Posterior cingulate gyrus (tissue), 11 donors: Measurements from ENCODE around the gene SEMA5B.

Experiments
- DNase-seq, 10 donors: peaks; one replicate each; pipeline versions ENCODE4 v3.0.0 to v3.0.0-alpha.2; 2020 to 2021; ENCODE audit warnings: mixed read lengths in 3 of 10
- intact Hi-C: fragments of 100-400 bp; cut with DNase I; formaldehyde crosslinking; loops from one replicate; pipeline ENCODE4 v1.15.1; 2023

Gene SEMA5B

DNA sequence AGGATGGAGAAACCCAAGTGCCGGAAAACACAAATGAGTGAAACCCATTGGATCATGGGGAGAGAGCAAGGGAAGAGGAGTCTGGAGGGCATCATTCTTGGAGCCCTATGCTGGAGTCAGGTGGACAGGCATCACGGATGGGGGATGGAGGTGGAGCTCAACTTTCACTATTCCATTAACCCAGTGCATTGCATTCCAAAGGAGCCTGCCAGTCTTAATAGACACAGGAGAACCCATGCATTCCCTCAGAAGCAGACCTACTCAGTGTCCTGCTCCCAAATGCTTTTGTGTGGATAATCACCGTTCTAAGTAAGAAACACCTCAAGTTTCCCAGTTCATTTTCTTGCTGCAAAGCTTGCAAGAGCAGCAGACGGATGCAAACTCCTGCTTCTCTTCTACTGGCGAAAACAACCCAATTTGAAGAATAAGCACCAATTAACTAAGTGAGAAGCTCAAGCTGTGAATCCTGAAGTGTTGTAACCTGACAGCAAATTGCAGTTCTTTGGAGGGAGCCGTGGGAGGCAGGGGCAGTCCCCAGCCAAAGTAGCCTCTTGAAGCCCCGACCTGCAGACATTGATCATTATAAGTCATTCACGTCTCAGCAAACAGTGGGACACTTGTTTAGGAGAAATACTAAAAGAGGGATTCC is 25.3 kb downstream of the SEMA5B start:
- intact Hi-C loops: no loop called here
- DNase-seq: peak in 1 of 10 donors; percentile 24

DNA sequence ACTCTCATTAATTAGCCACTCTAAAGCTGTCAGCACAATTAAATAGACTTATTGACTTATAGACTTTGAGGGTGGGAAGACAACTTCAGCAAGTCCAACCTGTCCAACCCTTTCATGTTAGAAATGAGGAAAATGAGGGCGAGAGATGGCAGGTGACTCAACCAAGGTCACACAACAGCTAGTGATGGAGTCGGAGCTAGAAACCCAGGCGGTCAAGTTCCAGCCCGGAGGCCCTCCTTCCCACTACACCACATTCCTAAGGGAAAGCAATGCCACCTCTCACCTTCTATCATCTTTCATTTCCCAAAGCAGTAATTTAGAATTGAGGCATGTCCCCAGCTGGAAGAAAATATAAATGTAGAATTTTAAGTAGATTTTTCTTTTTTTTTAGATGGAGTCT is 28.7 kb downstream of the SEMA5B start:
- peak in 1 of 10 donors; percentile 2 for DNase-seq
- intact Hi-C loops: no loop called here

DNA sequence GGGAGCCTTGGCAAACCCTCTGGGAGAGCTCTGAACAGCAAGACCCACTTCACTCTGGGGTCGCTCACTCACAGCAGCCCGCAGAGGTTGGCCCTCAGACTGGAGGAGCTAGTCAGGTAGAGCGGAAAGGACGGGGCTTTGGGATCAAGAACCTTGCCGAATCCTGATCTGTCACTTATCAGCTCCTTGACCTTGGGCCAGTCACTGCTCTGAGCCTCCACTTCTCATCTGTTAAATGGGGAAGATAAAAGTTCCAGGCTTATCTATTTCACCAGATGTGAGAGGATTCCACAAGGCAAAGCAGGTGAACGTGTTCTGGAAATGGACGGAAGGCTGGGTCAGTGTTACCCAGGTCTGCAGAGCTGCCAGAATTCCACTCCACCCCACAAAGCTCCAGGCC is 29.4 kb downstream of the SEMA5B start:
- peak in 1 of 10 donors; percentile 47 for DNase-seq
- intact Hi-C loops: no loop called here

DNA sequence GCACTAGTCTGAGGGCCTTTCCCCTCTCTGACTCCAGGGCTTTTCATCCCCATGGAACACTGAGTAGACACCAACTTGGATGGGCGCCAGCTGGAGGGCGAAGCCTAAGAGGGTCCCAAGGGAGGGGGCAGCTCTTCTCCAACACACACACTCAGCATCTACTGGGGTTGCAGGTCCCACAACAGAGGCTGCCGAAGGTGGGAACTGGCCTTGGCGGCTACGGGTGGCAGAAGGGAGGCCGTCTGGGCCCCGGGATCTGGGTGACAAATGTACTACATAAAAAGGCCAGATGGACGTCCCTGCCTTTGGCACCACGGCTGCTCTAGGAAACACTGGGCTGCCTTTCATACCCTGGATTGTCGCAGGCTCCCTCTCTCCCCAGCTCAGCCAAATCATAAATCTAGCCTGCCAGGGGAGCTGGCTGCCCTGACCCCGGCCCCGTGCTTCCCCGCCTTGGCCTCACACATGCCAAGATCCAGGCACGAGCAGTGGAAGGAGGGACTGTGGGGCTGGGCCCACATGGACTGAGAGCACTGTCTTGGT is 31.5 kb downstream of the SEMA5B start:
- peak in 5 of 10 donors; percentile 23 to 81 (median 39) for DNase-seq
- intact Hi-C loops: no loop called here

DNA sequence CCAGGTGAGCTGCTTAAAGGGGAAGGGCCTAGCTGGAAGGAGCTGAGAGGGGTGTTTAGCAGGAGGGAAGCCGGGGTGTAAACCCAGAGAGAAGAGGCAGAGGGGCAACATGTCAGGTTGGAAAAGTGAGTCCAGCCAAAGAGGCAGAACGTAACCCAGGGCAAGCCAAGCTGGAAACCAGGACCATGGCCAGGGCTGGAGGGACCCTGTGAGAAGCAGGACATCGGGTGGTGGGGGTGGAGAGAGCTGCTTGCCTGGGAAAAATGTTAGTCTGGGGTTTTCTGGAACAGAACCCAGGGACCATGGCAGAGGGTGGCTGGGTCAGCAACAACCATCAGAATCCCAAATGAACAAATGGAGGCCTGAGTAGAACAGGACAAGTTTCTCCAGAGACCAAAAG is 32.6 kb downstream of the SEMA5B start:
- intact Hi-C loops: loop anchor here (5.0 kb wide), 1 partner anchor 32 kb away; the partner anchor contains the start of gene SEMA5B
- peak in 1 of 10 donors; percentile 77 for DNase-seq

DNA sequence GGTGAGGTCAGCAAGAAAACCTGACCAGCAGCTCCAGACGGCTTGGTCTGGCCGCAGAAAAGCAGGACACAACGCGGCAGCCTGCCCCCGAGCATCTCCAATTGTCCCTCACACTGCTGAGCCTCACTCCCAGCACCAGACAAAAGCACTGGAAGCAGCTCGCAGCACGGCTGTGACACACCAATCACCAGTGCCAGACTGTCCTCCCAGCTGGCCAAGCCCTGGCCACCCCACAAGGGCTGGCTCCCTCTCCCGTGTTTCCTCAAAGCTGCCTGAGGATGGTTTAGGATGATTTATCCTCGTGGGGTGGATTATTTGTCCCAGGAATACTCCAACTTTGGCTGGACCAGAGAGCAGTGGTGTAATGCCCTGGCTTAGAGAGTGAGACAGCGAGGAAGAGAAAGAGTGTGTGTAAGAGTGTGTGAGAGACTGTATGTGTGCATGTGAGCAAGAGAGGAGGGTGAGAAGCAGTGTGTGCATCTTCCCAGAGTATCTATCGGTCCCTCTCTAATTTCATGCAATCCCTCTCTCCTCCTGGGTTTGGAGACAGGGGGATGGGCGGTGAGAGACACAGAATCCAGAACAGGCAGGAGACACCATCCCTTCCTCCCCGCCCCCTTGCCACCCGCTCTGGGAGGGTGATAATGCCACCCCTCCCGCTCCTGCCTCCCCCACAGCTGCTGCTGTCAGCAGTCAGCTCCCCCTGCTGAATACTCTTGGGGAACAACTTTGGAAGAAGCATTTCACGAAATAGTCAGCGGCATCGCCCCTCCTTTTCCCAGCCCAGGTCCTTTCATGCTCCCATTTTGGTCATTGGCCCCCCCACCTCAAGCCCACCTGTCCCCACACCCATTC is 34.2 kb downstream of the SEMA5B start:
- intact Hi-C loops: loop anchor here (5.0 kb wide), 1 partner anchor 34 kb away; the partner anchor contains the start of gene SEMA5B
- DNase-seq: peak in 9 of 10 donors; percentile 47 to 93 (median 66)

DNA sequence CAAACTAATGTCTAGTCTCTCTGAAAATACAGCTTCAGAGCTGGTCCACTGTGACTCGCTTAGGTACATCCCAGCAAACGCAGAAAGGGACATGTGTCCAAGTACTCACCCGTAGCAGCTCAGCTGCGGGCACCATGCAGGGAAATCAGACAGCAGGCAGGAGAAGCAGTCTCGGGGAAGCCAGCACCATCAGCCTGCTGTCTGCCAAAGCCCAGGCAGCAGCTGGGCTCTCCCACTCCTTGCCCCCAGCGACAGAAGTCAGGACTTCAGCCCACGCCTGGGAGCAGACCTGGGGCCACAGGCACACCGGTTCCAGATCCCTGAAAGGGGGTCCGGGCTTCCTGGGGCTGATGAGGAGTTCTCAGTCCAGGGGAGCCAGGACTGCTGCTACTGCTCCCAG is 34.9 kb downstream of the SEMA5B start:
- intact Hi-C loops: loop anchor here (5.0 kb wide), 1 partner anchor 35 kb away; the partner anchor contains the start of gene SEMA5B
- DNase-seq: peak in 5 of 10 donors; percentile 33 to 89 (median 83)

DNA sequence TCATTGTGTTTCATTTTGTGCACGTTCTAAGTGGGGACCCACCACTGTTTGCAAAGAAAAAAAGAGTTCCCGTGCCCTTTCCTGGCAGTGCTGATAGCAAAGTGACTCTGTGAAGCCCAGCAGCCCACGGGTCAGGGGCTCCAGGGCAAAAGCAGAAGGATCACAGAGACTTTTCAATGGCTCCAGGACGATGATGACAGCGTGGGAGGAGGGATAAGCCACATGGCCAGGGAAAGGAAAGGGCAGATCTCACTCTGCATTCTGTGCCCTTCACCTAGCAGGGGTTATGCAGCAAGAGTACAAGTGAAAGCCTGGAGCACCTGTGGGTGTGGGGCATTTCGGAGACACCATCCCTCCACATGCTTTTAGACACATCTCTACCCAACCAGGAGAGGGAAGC is 35.4 kb downstream of the SEMA5B start:
- intact Hi-C loops: loop anchor here (5.0 kb wide), 1 partner anchor 35 kb away; the partner anchor contains the start of gene SEMA5B
- DNase-seq: peak in 1 of 10 donors; percentile 52

DNA sequence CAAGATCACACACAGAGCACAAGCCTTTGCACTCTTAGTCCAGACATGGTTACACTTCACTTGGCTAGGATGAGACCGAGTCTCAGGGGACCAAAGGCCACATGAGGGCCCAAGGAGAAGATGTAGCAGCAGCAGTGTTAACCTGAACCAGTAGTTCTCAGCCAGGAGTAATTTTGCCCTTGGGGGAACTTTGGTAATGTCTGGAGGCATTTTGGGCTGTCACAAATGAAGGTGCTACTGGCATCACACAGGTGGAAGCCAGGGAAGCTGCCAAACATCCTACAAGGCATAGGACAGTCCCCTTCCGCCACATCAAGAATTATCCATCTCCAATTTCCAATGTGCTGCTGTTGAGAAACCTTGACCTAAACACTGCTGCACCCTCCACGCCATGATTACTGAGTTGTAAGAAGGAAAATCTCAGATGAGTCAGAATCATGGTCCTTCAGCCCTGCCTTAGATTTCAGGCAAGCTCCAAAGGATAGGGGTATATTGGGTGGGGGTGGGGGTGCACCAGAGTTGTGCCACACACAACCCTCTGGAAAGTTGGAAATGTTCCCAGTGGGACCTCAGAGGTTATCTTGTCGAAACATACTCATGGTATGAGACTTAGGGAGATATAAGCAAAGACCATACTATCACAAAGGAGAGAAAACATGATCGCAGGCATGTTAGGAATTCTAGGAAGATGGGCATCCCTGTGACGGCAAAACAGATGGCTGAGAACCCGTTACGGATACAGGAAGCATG is 36.2 kb downstream of the SEMA5B start:
- intact Hi-C loops: loop anchor here (5.0 kb wide), 1 partner anchor 36 kb away; the partner anchor contains the start of gene SEMA5B

DNA sequence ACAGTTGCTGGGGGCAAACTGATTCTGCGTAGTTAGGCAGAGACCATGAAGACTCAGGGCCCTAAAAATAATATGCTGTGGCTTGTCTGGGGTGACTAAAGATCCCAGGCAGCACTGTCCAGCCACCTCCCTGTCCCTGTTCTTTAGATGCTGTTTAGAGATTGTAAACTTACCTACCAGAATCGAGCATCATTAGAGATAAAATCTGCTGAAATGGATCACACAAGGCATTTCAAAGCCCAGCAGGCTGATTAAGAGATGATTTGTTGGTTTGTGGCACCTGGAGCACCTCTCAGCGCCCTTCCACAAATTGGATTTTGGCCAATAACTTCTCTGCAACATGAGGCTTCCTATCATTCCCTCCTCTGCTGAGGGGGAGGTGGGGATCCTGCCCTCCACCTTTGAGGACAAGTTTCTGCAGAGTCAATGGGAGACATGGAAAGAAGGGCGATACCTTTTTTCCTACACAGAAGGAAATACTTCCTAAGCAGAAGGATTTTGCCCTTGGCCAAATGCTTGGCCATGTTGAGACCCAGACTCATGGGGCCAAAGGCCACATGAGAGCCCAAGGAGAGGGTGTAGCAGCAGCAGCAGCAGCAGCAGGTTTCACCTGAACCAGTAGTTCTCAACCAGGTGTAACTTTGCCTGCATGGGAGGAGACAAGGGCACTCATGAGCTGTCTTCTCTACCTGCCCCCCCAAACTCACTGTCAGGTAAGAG is 37.5 kb downstream of the SEMA5B start:
- DNase-seq: peak in 1 of 10 donors; percentile 8

More for the DNA sequence above, 36.2 kb downstream of the SEMA5B start:
- peak in 1 of 10 donors; percentile 0 for DNase-seq

DNA sequence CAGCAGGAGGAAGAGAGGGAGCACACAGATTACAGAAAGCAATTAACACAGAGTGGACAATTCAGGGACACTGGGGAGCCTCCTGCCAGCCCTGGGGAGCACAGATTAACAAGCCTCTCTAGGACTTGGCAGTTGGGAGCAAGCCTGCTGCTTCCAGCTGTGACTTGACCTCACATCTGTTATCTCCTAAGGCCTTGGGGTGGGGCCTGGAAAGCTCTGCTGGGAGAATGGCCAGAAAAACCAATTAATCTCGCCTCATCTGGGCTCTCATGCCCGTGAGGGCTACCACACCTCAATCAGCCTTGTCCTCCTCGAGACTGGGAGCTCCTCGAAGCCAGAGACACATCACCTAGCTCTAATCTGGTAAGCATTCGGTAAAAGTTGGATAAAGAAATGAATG is 39.1 kb downstream of the SEMA5B start:
- intact Hi-C loops: no loop called here
- peak in 1 of 10 donors; percentile 41 for DNase-seq

More for the DNA sequence above, 37.5 kb downstream of the SEMA5B start:
- intact Hi-C loops: loop anchor here (5.0 kb wide), 1 partner anchor 37 kb away; the partner anchor contains the start of gene SEMA5B

DNA sequence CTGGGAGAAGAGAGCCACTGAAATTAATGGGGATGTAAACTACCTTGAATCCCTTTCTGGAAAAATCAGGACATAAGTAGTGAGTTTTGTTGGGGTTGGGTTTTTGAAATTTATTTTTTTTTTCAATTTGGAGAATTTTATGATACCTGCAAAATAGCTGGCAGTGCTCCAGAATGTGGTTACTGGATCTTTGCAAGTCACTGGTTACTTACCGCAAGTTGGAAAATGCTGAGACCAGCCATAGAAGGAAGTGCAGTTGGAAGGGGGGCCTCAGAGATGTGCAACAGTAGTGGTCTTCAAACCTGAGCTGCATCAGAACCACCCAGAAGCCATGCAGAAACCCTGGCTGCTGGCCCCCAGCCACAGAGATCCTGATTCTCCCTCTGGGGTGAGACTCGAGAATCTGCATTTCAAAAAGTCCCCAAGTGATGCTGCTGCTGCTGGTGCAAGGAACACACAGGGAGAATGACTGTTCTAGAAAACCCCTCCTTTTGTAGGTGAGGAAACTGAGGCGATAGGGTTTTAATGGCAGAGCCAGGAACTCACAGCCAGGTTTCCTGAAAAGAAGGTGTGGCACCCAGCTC is 39.7 kb downstream of the SEMA5B start:
- intact Hi-C loops: no loop called here
- DNase-seq: peak in 1 of 10 donors; percentile 50

DNA sequence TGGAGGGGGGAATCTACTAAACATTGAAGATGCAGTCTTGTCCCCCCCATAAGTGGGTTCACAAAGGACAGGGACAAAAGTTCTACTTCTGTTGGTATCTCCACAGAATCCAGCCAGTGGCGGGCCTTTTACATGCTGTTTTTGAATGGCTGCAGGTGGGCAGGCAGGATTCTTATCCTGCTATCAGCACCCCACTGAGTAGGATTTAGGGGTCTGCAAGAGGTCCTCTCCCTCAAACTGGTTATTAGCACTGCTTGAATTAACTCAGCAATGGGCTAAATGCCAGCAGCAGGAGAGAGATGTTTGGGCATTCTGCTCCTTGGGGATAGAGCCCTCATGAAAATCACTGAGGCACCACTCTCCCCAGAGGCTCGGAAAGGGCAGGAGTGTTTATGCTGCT is 40.3 kb downstream of the SEMA5B start:
- DNase-seq: no peak
- intact Hi-C loops: no loop called here

DNA sequence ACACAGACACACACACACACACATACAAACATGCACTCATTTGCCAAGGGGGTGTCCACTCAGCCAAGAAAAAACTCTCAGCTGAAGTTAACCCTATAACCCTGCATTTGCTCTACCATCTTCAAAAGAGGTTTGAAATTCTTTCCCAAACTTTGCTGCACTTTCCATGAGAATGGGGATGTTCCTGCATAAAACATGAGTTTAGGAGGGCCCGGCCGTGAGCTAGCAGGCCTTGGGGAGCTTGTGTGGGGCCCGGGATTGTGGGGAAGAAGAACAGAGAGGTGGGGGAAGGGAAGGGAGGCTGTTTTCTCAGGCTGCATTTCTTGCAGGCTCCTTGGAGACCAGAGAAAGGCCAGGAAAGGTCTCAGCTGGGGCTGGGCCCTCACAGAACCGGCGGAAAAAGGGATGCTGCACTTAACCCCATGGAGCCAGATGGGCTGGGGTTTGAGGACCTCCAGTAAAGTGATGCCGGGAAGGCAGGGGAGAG is 40.8 kb downstream of the SEMA5B start:
- intact Hi-C loops: no loop called here
- no peak for DNase-seq

DNA sequence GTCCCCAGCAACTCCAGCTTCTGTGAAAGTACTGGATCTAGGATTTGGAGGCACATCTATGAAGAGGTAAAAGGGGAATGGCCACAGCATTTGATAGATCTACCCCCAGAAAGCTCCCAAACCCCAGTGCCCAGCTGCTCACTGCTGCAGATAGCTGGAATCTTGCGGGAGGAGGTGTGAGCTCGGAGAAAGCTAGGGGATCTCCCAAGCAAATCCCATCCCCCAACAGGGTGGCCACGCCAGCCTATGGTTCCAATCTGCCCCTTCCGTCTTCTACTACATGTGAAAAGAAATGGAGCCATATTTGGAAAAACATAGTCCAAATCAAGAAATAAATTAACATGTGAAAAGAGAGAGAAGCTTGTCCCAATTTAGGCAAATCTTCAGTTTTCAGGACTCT is 42.0 kb downstream of the SEMA5B start:
- DNase-seq: peak in 1 of 10 donors; percentile 70
- intact Hi-C loops: no loop called here

DNA sequence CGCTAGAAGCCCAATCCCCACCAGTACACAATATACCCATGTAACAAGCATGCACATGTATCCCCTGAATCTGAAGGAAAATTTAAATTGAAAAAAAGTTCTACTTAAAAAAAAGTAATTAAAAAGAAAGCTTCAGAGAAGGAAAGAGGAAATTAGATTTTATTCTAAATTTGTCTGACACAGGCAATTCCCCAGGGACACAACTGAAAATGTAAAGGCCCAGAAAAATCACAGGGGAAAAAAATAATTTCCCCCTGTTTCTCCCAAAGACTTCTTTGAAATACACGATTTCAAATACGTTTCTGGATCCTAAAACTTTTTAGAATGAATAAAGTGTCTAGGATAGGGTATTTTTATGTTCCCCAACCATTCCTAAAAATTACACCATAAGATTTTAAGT is 42.9 kb downstream of the SEMA5B start:
- no peak for DNase-seq
- intact Hi-C loops: no loop called here

DNA sequence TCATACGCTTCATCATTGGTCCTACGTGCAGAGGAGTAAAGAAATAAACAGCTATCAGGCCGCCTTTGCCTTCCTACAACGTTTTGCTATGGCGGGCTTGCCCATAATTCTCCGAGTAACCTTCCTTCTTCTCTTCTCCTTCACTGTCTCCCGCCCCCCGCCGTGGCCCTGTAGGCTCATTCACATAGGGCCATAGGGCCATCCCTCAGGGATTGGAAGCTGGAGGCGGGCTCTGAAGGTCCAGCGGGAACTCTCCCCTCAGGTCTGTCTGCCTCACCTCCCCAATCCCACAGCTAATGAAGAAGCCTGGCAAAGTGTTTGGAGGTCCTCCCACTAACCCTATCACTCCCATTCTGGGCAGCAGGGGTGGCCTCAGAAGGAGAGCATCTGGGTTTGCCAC is 43.6 kb downstream of the SEMA5B start:
- intact Hi-C loops: no loop called here
- no peak for DNase-seq

DNA sequence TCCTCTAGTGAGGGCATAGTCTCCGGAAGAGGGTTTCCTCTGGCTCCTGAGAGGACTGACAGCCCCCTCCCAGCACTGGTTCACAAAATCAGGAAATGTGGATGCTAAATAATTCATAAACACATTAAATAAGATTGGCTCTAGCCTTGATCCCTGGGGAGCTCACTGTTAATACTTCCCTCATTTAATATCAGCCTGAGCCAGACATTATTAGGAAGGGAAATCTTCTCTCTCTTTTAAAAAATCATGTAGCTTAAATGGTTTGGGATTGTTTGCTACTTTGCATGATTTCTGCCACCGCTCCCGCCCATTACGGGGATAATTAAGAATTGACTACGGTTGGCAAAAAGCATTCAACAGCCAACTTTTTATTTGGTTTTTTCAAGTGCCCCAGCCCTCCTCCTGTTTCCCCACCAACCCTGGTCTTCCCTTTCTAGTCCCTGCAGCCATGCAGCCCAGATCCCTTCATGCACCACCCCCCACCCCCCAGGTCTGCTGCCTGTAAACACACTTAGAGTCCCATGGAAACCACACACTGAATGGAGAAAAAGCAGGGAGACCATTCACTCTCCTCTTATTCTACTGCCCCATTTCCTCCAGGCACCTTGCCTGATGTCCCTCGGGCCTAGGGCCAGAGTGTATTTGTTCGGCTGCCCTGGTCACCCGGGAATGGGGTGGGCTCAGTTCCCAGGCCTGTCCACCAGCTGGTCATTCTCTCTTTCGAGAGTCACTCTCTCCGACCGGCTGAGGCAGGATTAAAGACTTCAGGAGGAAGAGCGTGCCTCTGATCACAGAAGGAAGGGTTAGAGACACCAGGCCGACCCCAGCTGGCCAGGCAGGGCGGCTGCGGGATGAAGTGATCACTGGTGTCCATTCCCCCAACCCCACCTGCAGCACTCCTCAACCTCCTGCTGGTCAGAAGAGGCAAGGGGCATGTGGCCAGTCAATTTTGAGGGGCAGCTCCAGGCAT is 45.1 kb downstream of the SEMA5B start:
- DNase-seq: peak in 8 of 10 donors; percentile 37 to 88 (median 64)
- intact Hi-C loops: no loop called here
